Measurements from ENCODE around the gene DCN. TPM values are rescaled to one million over a fixed set of nuclear protein-coding genes. Genes with fewer than 3 reads are reported as not detected.

Gene DCN
- total RNA-seq = 100 to 1,000 TPM in 5 of 6 experiments, 10 to 100 TPM in 1; 82.7 to 235 (median 164) TPM
- long read RNA-seq, full-length matches to known transcripts = 29 of 36 reads
- long read RNA-seq, partial matches to known transcripts = 4 of 36 reads
- long read RNA-seq, other reads (novel, unspliced or antisense) = 3 of 36 reads

- peak within 1 kb of the TSS in 2 of 3 donors; percentile 3 to 17 for H3K4me3 ChIP-seq
- no peak within 1 kb of the TSS for H3K27ac ChIP-seq
- no peak for DNase-seq
- TF ChIP-seq CTCF (IDR thresholded peaks at IDR 0.05) = no peak
- TF ChIP-seq POLR2A (IDR thresholded peaks at IDR 0.05) = no peak
- no peaks in the 10 kb centered on the region for H3K4me1 ChIP-seq
- no peaks in the 10 kb centered on the region for H3K36me3 ChIP-seq
- 33% methylated on average over 4 of the region's 4 CpGs for WGBS (ENCODE audit: insufficient coverage, low coverage, low lambda C conversion rate, missing lambda C conversion rate)
- no peak for ATAC-seq
- no peaks in the 10 kb centered on the region for H3K9me3 ChIP-seq
- no peaks in the 10 kb centered on the region for H3K27me3 ChIP-seq
- intact Hi-C loops (cut with DNase I) = no loop called here
Measured at GRCh38 chr12:91182636-91183455, at the start of gene DCN. Gene DCN, minus strand, starts transcription at chr12:91182817. Its CDS starts 4,265 bp downstream, at chr12:91178552.

GRCh38 chr12:91230841-91231240, 48.2 kb upstream of the DCN start:
- H3K27ac ChIP-seq = no peak overlapping the region
- intact Hi-C loops (cut with DNase I) = no loop called here
- no peak for ATAC-seq
- no peaks in the 10 kb centered on the region for H3K27me3 ChIP-seq
- no peaks in the 10 kb centered on the region for H3K36me3 ChIP-seq
- H3K4me3 ChIP-seq = no peak overlapping the region
- H3K9me3 ChIP-seq = no peaks in the 10 kb centered on the region
- TF ChIP-seq CTCF (IDR thresholded peaks at IDR 0.05) = no peak
- no peak for TF ChIP-seq POLR2A (IDR thresholded peaks at IDR 0.05)
- H3K4me1 ChIP-seq = no peaks in the 10 kb centered on the region
- no peak for DNase-seq

- WGBS (ENCODE audit: insufficient coverage, low coverage, low lambda C conversion rate, missing lambda C conversion rate) = 25% methylated on average over 1 of the region's 1 CpG
- DNase-seq (no peak), ATAC-seq (no peak)
- H3K4me3 ChIP-seq = no peak overlapping the region
- intact Hi-C loops (cut with DNase I) = no loop called here
- no peaks in the 10 kb centered on the region for H3K9me3 ChIP-seq
- H3K27me3 ChIP-seq = no peaks in the 10 kb centered on the region
- no peaks in the 10 kb centered on the region for H3K36me3 ChIP-seq
- no peak overlapping the region for H3K27ac ChIP-seq
- no peaks in the 10 kb centered on the region for H3K4me1 ChIP-seq
- TF ChIP-seq CTCF (IDR thresholded peaks at IDR 0.05) (no peak), POLR2A (IDR thresholded peaks at IDR 0.05) (no peak)
Measured at GRCh38 chr12:91226951-91227350, 44.3 kb upstream of the DCN start.

- ATAC-seq = no peak
- no peaks in the 10 kb centered on the region for H3K4me1 ChIP-seq
- H3K27me3 ChIP-seq = no peaks in the 10 kb centered on the region
- DNase-seq = no peak
- no peaks in the 10 kb centered on the region for H3K9me3 ChIP-seq
- 50% methylated on average over 1 of the region's 1 CpG for WGBS (ENCODE audit: insufficient coverage, low coverage, low lambda C conversion rate, missing lambda C conversion rate)
- TF ChIP-seq POLR2A (IDR thresholded peaks at IDR 0.05) (no peak), CTCF (IDR thresholded peaks at IDR 0.05) (no peak)
- no peak overlapping the region for H3K4me3 ChIP-seq
- H3K36me3 ChIP-seq = no peaks in the 10 kb centered on the region
- H3K27ac ChIP-seq = no peak overlapping the region
- intact Hi-C loops (cut with DNase I) = no loop called here
Measured at GRCh38 chr12:91225316-91225715, 42.7 kb upstream of the DCN start.

All from right lobe of liver (tissue), 6 donors.